PFSK-1 (cell line): Measurements from ENCODE around the gene ZNHIT1.

Source experiments
- FOXP2 ChIP-seq: optimal IDR thresholded peaks from 2 replicates; pipeline ENCODE3; 2011; ENCODE audit warnings: borderline replicate concordance, control low read depth, inconsistent platforms; ENCODE audit not compliant: insufficient read depth; ENCODE audit errors: extremely low read length, extremely low read depth
- POLR2AphosphoS5 ChIP-seq: IDR thresholded peaks from 2 replicates; pipeline ENCODE4 v1.6.1; 2012; ENCODE audit warnings: low read depth, mild to moderate bottlenecking, control low read depth, low read length, moderate library complexity
- REST ChIP-seq, 2 experiments: IDR thresholded peaks; 2 replicates each; pipeline versions ENCODE4 v1.6.1 to v1.8.0; 2011 to 2012; ENCODE audit warnings: low read depth in 2 of 2, low read length in 2 of 2, control low read depth in 1 of 2, inconsistent platforms in 1 of 2, mild to moderate bottlenecking in 1 of 2, moderate library complexity in 1 of 2; ENCODE audit not compliant: insufficient read depth in 1 of 2
- SIN3A ChIP-seq: IDR thresholded peaks from 2 replicates; pipeline ENCODE4 v1.6.1; 2012; ENCODE audit warnings: mild to moderate bottlenecking, low read length, moderate library complexity, borderline replicate concordance; ENCODE audit not compliant: insufficient read depth
- TAF1 ChIP-seq: IDR thresholded peaks from 2 replicates; pipeline ENCODE4 v1.6.1; 2012; ENCODE audit warnings: low read length, control low read depth, borderline replicate concordance; ENCODE audit not compliant: insufficient read depth

ZNHIT1 gene

GRCh38 chr7:101173752-101174244 lies 44.2 kb upstream of the ZNHIT1 start:
- TF ChIP-seq FOXP2, result no peak
- no peak for TF ChIP-seq SIN3A
- no peak for TF ChIP-seq TAF1
- no peak for TF ChIP-seq REST (IDR thresholded peaks at IDR 0.05; ENCODE audit: insufficient read depth in 1 of 2, low read depth in 2 of 2, low read length in 2 of 2)
- TF ChIP-seq POLR2AphosphoS5, result no peak

GRCh38 chr7:101174322-101174854 lies 43.6 kb upstream of the ZNHIT1 start:
- TF ChIP-seq REST (IDR thresholded peaks at IDR 0.05; ENCODE audit: insufficient read depth in 1 of 2, low read depth in 2 of 2, low read length in 2 of 2) (no peak), FOXP2 (no peak), SIN3A (no peak), TAF1 (no peak), POLR2AphosphoS5 (no peak)

- no peak for TF ChIP-seq POLR2AphosphoS5
- TF ChIP-seq SIN3A, result no peak
- TF ChIP-seq REST (IDR thresholded peaks at IDR 0.05; ENCODE audit: insufficient read depth in 1 of 2, low read depth in 2 of 2, low read length in 2 of 2), result no peak
- no peak for TF ChIP-seq FOXP2
- no peak for TF ChIP-seq TAF1
Measured at GRCh38 chr7:101175664-101176063, 42.3 kb upstream of the ZNHIT1 start.

GRCh38 chr7:101177644-101178043 lies 40.3 kb upstream of the ZNHIT1 start:
- TF ChIP-seq TAF1, result no peak
- TF ChIP-seq SIN3A, result no peak
- no peak for TF ChIP-seq REST (IDR thresholded peaks at IDR 0.05; ENCODE audit: insufficient read depth in 1 of 2, low read depth in 2 of 2, low read length in 2 of 2)
- TF ChIP-seq POLR2AphosphoS5, result no peak
- TF ChIP-seq FOXP2, result no peak

- TF ChIP-seq SIN3A (no peak), POLR2AphosphoS5 (no peak), TAF1 (no peak), FOXP2 (no peak), REST (IDR thresholded peaks at IDR 0.05; ENCODE audit: insufficient read depth in 1 of 2, low read depth in 2 of 2, low read length in 2 of 2) (no peak)
Measured at GRCh38 chr7:101179117-101179516, 38.8 kb upstream of the ZNHIT1 start.
